Ovary (tissue), 9 donors: ENCODE data around the gene ATP5PO. TPM values are rescaled to one million over a fixed set of nuclear protein-coding genes. Genes with fewer than 3 reads are reported as not detected.

ENCODE experiments used
- DNase-seq, 5 donors: peaks; one replicate each; pipeline ENCODE4 v3.0.0-alpha.2; 2019 to 2020
- H3K27ac ChIP-seq, 2 donors: fragments of 200-600 bp; one replicate each; pipeline versions ENCODE4 v1.5.1 to v1.8.0; 2019 to 2022
- H3K27me3 ChIP-seq: fragments of 200-600 bp; one replicate; pipeline ENCODE4 v1.8.0; 2022
- H3K36me3 ChIP-seq: fragments of 200-600 bp; sonication (generic); one replicate; pipeline ENCODE4 v1.5.1; 2019
- H3K4me1 ChIP-seq: one replicate; pipeline ENCODE4 v1.8.1; 2013; ENCODE audit warnings: mild to moderate bottlenecking, moderate library complexity; ENCODE audit not compliant: insufficient read depth
- H3K4me3 ChIP-seq: fragments of 200-600 bp; sonication (generic); one replicate; pipeline ENCODE4 v1.5.1; 2017
- H3K9me3 ChIP-seq, 2 donors: fragments of 200-600 bp in 1 of 2; sonication (generic) in 1 of 2; one replicate each; pipeline versions ENCODE4 v1.5.1 to v1.8.1; 2013 to 2019; ENCODE audit warnings: mild to moderate bottlenecking in 1 of 2, moderate library complexity in 1 of 2
- EP300 ChIP-seq: sonication (generic); formaldehyde crosslinking; IDR thresholded peaks from one replicate; pipeline ENCODE4 v1.6.1; 2017; ENCODE audit warnings: antibody characterized with exemption
- POLR2A ChIP-seq: fragments of 450-650 bp; IDR thresholded peaks from one replicate; pipeline ENCODE4 v1.6.1; 2017; ENCODE audit warnings: antibody characterized with exemption, mild to moderate bottlenecking, moderate library complexity
- WGBS, 3 donors: extraction: QIAGEN DNeasy Blood & Tissue Kit in 1 of 3; methylation state at CpG; one replicate each; pipeline versions ENCODE4 v1.1.5 to v1.1.7; 2013 to 2017; 5-methylcytosine and 5-hydroxymethylcytosine counted together
- intact Hi-C, 4 donors: fragments of 100-400 bp; cut with DNase I; formaldehyde crosslinking; loops; one replicate each; pipeline versions ENCODE4 v1.11.0 to v1.15.1; 2022 to 2023
- polyA plus RNA-seq, 2 donors: library from polyadenylated mRNA; stranded (reverse); fragments of 200-250 nt in 1 of 2; fragments of 350-450 nt in 1 of 2; fragmentation: Illumina TruSeq in 1 of 2; extraction: RNeasy Lipid Tissue Mini Kit (QIAGEN cat#74804) in 1 of 2; gene quantifications; one replicate each; pipeline ENCODE4 v1.2.3, GENCODE V29; 2013 to 2014
- total RNA-seq, 7 donors: library from RNA; depleted of rRNA in 2 of 7; stranded (reverse); fragments of >200 nt in 2 of 7; fragmentation: NEBNext Ultra II Directional in 3 of 7; extraction: Animal tissue kit (Norgen Biotek cat#: 25700) in 3 of 7; gene quantifications; one replicate each; pipeline versions ENCODE4 v1.1.0 to v1.2.4, GENCODE V29; 2016 to 2023
- TF ChIP-seq, protein P1 (sequence below), 3 donors: fragments of 450-650 bp in 2 of 3; fragments of 200-600 bp in 1 of 3; IDR thresholded peaks; one replicate each; pipeline versions ENCODE4 v1.5.1 to v1.8.0; 2016 to 2022; ENCODE audit warnings: antibody characterized with exemption in 3 of 3, mild to moderate bottlenecking in 1 of 3
- donor health status: DM: no; HTN: no; CAD: no; lungs with moderate emphysema.
- donor health status: DM: no; HTN: no; CAD: no.
- donor health status: Bipolar disorder and iron deficiency.
- donor health status: DM: yes; HTN: yes; CAD: no.
- donor health status: DM: no; HTN: no; CAD: no.
- donor health status: DM: yes; HTN: yes; CAD: no.

ATP5PO gene
- total and polyA plus RNA-seq, 9 donors, result 144 to 283 (median 170) TPM

GRCh38 chr21:33875026-33875695 is 40.4 kb downstream of the ATP5PO start:
- no peaks in the 10 kb centered on the region for H3K9me3 ChIP-seq
- H3K4me1 ChIP-seq, result no peaks in the 10 kb centered on the region
- TF ChIP-seq, protein P1, sequence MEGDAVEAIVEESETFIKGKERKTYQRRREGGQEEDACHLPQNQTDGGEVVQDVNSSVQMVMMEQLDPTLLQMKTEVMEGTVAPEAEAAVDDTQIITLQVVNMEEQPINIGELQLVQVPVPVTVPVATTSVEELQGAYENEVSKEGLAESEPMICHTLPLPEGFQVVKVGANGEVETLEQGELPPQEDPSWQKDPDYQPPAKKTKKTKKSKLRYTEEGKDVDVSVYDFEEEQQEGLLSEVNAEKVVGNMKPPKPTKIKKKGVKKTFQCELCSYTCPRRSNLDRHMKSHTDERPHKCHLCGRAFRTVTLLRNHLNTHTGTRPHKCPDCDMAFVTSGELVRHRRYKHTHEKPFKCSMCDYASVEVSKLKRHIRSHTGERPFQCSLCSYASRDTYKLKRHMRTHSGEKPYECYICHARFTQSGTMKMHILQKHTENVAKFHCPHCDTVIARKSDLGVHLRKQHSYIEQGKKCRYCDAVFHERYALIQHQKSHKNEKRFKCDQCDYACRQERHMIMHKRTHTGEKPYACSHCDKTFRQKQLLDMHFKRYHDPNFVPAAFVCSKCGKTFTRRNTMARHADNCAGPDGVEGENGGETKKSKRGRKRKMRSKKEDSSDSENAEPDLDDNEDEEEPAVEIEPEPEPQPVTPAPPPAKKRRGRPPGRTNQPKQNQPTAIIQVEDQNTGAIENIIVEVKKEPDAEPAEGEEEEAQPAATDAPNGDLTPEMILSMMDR (IDR thresholded peaks at IDR 0.05), result no peak
- TF ChIP-seq POLR2A (no peak), EP300 (no peak)
- H3K4me3 ChIP-seq, result no peak overlapping the region
- H3K27me3 ChIP-seq, result no peaks in the 10 kb centered on the region
- no peak overlapping the region for H3K27ac ChIP-seq
- intact Hi-C loops, result no loop called here
- no peak for DNase-seq
- 92 to 93% (median 93%) methylated on average over 19 to 20 of the region's 20 CpGs for WGBS, 3 donors
- H3K36me3 ChIP-seq, result no peaks in the 10 kb centered on the region

GRCh38 chr21:33874161-33874560 is 41.4 kb downstream of the ATP5PO start:
- H3K27me3 ChIP-seq, result no peaks in the 10 kb centered on the region
- no peak for DNase-seq
- H3K9me3 ChIP-seq, result no peaks in the 10 kb centered on the region
- TF ChIP-seq POLR2A (no peak), EP300 (no peak)
- TF ChIP-seq, protein P1 (IDR thresholded peaks at IDR 0.05), result no peak
- intact Hi-C loops, result no loop called here
- no peaks in the 10 kb centered on the region for H3K4me1 ChIP-seq
- WGBS, 3 donors, result 96 to 99% (median 96%) methylated on average over 7 of the region's 7 CpGs
- no peak overlapping the region for H3K4me3 ChIP-seq
- no peaks in the 10 kb centered on the region for H3K36me3 ChIP-seq
- H3K27ac ChIP-seq, result no peak overlapping the region

DNA sequence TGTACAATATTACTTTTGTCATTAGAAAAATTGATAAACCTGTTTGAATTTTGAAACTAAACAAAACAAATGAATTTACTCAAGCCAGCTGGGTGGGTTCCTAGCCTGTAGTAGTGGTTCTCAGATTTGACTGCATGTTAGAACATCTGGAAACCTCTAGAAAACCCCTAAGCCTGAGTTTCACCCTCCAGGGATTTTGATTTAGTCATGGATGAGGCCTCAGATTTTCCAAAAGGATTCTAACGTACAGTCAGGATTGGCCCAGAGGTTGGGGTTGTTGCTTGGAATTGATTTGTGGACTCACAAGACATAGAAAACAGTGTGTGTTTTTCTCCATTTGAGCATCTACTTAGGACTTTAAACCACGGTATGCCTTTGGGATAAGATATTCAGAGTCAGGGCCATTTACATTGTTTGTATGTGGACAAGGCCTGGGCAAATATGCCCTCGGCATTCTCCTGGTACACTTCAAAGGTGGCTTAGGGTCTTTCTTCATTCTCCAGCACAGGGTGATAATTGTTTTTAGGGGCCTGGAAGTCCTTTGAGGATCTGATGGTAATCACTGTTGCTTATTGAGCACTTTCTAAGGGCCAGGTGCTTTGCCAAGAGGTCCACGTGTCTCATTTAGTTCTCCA is 42.6 kb downstream of the ATP5PO start:
- no peaks in the 10 kb centered on the region for H3K4me1 ChIP-seq
- H3K27me3 ChIP-seq, result no peaks in the 10 kb centered on the region
- no peak for DNase-seq
- no peak overlapping the region for H3K4me3 ChIP-seq
- H3K9me3 ChIP-seq, result no peaks in the 10 kb centered on the region
- no peaks in the 10 kb centered on the region for H3K36me3 ChIP-seq
- WGBS, 3 donors, result 86 to 90% (median 89%) methylated on average over 4 of the region's 4 CpGs
- intact Hi-C loops, result no loop called here
- TF ChIP-seq, protein P1 (IDR thresholded peaks at IDR 0.05), result no peak
- TF ChIP-seq EP300, result no peak
- TF ChIP-seq POLR2A, result no peak
- H3K27ac ChIP-seq, result no peak overlapping the region

GRCh38 chr21:33871171-33871570 is 44.4 kb downstream of the ATP5PO start:
- DNase-seq, result no peak
- H3K36me3 ChIP-seq, result no peaks in the 10 kb centered on the region
- H3K27me3 ChIP-seq, result no peaks in the 10 kb centered on the region
- H3K4me1 ChIP-seq, result no peaks in the 10 kb centered on the region
- intact Hi-C loops, result no loop called here
- no peak overlapping the region for H3K27ac ChIP-seq
- no peaks in the 10 kb centered on the region for H3K9me3 ChIP-seq
- TF ChIP-seq EP300, result no peak
- TF ChIP-seq, protein P1 (IDR thresholded peaks at IDR 0.05), result no peak
- no peak for TF ChIP-seq POLR2A
- WGBS, 3 donors, result 83 to 92% (median 86%) methylated on average over 5 of the region's 5 CpGs
- no peak overlapping the region for H3K4me3 ChIP-seq
